SK-N-SH treated with all-trans-retinoic acid at 6 μM for 48 hours (cell line): ENCODE data around the gene PARP15.

Source experiments
- ARNTL ChIP-seq: fragments of 450-650 bp; formaldehyde crosslinking; IDR thresholded peaks from 2 replicates; pipeline ENCODE4 v1.5.0; 2020; ENCODE audit warnings: low read depth, mild to moderate bottlenecking, moderate library complexity, borderline replicate concordance
- ESRRG ChIP-seq: fragments of 250-450 bp; sonication (Bioruptor Pico); IDR thresholded peaks from 2 replicates; pipeline ENCODE4 v1.6.1; 2021; ENCODE audit warnings: mild to moderate bottlenecking
- PATZ1 ChIP-seq: fragments of 250-450 bp; sonication (Bioruptor Pico); IDR thresholded peaks from 2 replicates; pipeline ENCODE4 v1.8.0; 2020; ENCODE audit warnings: mild to moderate bottlenecking, moderate library complexity, borderline replicate concordance
- PPARA ChIP-seq: fragments of 250-450 bp; sonication (Bioruptor Pico); IDR thresholded peaks from 2 replicates; pipeline ENCODE4 v1.5.0; 2020; ENCODE audit warnings: mild to moderate bottlenecking, borderline replicate concordance
- SNAI2 ChIP-seq: fragments of 250-450 bp; sonication (Bioruptor Pico); IDR thresholded peaks from 2 replicates; pipeline ENCODE4 v1.5.0; 2020; ENCODE audit warnings: mild to moderate bottlenecking, moderate library complexity
- ZC3H10 ChIP-seq: fragments of 250-450 bp; sonication (Bioruptor Pico); IDR thresholded peaks from 2 replicates; pipeline ENCODE4 v1.5.1; 2021; ENCODE audit warnings: mild to moderate bottlenecking, moderate library complexity
- ZFP3 ChIP-seq: fragments of 250-450 bp; sonication (Bioruptor Pico); IDR thresholded peaks from 2 replicates; pipeline ENCODE4 v1.5.0; 2020; ENCODE audit warnings: mild to moderate bottlenecking, moderate library complexity
- TF ChIP-seq, protein P1 (sequence below): fragments of 250-450 bp; sonication (Bioruptor Pico); IDR thresholded peaks from 2 replicates; pipeline ENCODE4 v1.5.1; 2020; ENCODE audit warnings: low read depth, mild to moderate bottlenecking, moderate library complexity

DNA sequence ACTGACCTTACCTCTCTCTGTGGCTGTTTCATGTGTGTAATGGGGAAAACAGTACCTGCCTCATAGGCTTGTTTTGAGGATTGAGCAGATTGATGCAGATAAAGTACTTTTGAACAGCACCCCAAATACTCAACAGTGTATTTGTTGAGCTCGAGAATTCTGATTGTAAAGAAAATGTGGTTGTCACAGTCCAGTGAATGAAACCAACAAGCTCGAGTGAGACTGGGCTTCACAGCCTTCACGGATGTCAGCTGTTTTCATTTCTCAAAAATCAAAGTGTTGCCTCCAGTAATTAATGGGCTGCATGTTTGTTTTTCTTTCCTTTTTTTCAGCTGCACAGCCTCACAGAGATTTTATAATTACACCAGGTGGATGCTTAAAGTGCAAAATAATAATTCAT is 43.7 kb downstream of the PARP15 start:
- TF ChIP-seq PATZ1 (CRISPR knock-in tag) (no peak), PPARA (no peak), ESRRG (CRISPR knock-in tag) (no peak), ZFP3 (CRISPR knock-in tag) (no peak), SNAI2 (CRISPR knock-in tag) (no peak), ARNTL (CRISPR knock-in tag) (no peak), ZC3H10 (CRISPR knock-in tag) (no peak)
- TF ChIP-seq, protein P1, sequence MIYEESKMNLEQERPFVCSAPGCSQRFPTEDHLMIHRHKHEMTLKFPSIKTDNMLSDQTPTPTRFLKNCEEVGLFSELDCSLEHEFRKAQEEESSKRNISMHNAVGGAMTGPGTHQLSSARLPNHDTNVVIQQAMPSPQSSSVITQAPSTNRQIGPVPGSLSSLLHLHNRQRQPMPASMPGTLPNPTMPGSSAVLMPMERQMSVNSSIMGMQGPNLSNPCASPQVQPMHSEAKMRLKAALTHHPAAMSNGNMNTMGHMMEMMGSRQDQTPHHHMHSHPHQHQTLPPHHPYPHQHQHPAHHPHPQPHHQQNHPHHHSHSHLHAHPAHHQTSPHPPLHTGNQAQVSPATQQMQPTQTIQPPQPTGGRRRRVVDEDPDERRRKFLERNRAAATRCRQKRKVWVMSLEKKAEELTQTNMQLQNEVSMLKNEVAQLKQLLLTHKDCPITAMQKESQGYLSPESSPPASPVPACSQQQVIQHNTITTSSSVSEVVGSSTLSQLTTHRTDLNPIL (CRISPR knock-in tag): no peak
